Neuronal stem cell (in vitro differentiated cells): ENCODE measurements around the gene RIMS4.

Experiments used
- DNase-seq: peaks from one replicate; pipeline ENCODE4 v3.0.0-alpha.2; 2013; ENCODE audit warnings: low spot score
- H2AFZ ChIP-seq: one replicate; pipeline ENCODE4 v1.6.1; 2013; ENCODE audit warnings: mild to moderate bottlenecking, low read length, inconsistent platforms
- H2AK5ac ChIP-seq: 2 replicates; pipeline ENCODE4 v1.6.1; 2013; ENCODE audit warnings: low read depth, mild to moderate bottlenecking, inconsistent platforms, low read length, moderate library complexity, mixed read lengths
- H2BK120ac ChIP-seq: 2 replicates; pipeline ENCODE4 v1.6.1; 2013; ENCODE audit warnings: low read depth, mild to moderate bottlenecking, inconsistent platforms, low read length, moderate library complexity, mixed read lengths
- H2BK12ac ChIP-seq: one replicate; pipeline ENCODE4 v1.6.1; 2013; ENCODE audit warnings: low read length, inconsistent platforms
- H2BK15ac ChIP-seq: 2 replicates; pipeline ENCODE4 v1.6.1; 2013; ENCODE audit warnings: mild to moderate bottlenecking, low read length, inconsistent platforms, mixed read lengths
- H2BK5ac ChIP-seq: one replicate; pipeline ENCODE4 v1.6.1; 2013; ENCODE audit warnings: inconsistent platforms, mild to moderate bottlenecking, low read length, moderate library complexity
- H3K14ac ChIP-seq: one replicate; pipeline ENCODE4 v1.6.1; 2013; ENCODE audit warnings: low read length, inconsistent platforms
- H3K18ac ChIP-seq: 2 replicates; pipeline ENCODE4 v1.6.1; 2013; ENCODE audit warnings: low read length, inconsistent platforms
- H3K23ac ChIP-seq: 2 replicates; pipeline ENCODE4 v1.6.1; 2013; ENCODE audit warnings: low read depth, mild to moderate bottlenecking, mixed read lengths, low read length, inconsistent platforms; ENCODE audit not compliant: poor library complexity
- H3K27ac ChIP-seq: replicated peaks from 3 replicates; pipeline ENCODE4 v1.5.1; 2013; ENCODE audit warnings: low read length, inconsistent platforms
- H3K27me3 ChIP-seq, 3 experiments: 2 replicates each; pipeline ENCODE4 v1.6.1; 2013; ENCODE audit warnings: low read length in 3 of 3, mild to moderate bottlenecking in 2 of 3, inconsistent platforms in 1 of 3, low read depth in 1 of 3, mixed read lengths in 1 of 3, moderate library complexity in 1 of 3; ENCODE audit not compliant: control insufficient read depth in 3 of 3, insufficient read depth in 3 of 3
- H3K36me3 ChIP-seq, 2 donors: replicated peaks in 1 of 2; 2 replicates each; pipeline ENCODE4 v1.6.1; 2013; ENCODE audit warnings: low read length in 2 of 2; ENCODE audit not compliant: control insufficient read depth in 2 of 2, insufficient read depth in 2 of 2
- H3K4ac ChIP-seq: 2 replicates; pipeline ENCODE4 v1.6.1; 2013; ENCODE audit warnings: inconsistent platforms, mild to moderate bottlenecking, low read length, moderate library complexity
- H3K4me1 ChIP-seq, 2 donors: 1 replicate in 1 of 2; 2 replicates in 1 of 2; pipeline ENCODE4 v1.6.1; 2013; ENCODE audit warnings: low read length in 2 of 2, low read depth in 1 of 2; ENCODE audit not compliant: control insufficient read depth in 2 of 2, insufficient read depth in 1 of 2
- H3K4me2 ChIP-seq: one replicate; pipeline ENCODE4 v1.6.1; 2013; ENCODE audit warnings: mild to moderate bottlenecking, low read length, inconsistent platforms; ENCODE audit not compliant: insufficient read depth, poor library complexity, severe bottlenecking
- H3K4me3 ChIP-seq, 2 donors: 2 replicates each; pipeline ENCODE4 v1.5.1; 2013; ENCODE audit warnings: low read length in 2 of 2, mild to moderate bottlenecking in 2 of 2, inconsistent platforms in 1 of 2, moderate library complexity in 1 of 2
- H3K79me1 ChIP-seq: one replicate; pipeline ENCODE4 v1.6.1; 2013; ENCODE audit warnings: low read depth, mild to moderate bottlenecking, inconsistent platforms, low read length, moderate library complexity
- H3K9ac ChIP-seq: one replicate; pipeline ENCODE4 v1.6.1; 2013; ENCODE audit warnings: mild to moderate bottlenecking, low read depth, low read length, inconsistent platforms; ENCODE audit not compliant: poor library complexity
- H3K9me3 ChIP-seq, 2 donors: replicated peaks in 1 of 2; 2 replicates each; pipeline versions ENCODE3 to v1.6.1; 2013; ENCODE audit warnings: low read length in 2 of 2, mild to moderate bottlenecking in 2 of 2, inconsistent platforms in 1 of 2, low read depth in 1 of 2, mixed read lengths in 1 of 2, moderate library complexity in 1 of 2; ENCODE audit not compliant: control insufficient read depth in 2 of 2, insufficient read depth in 1 of 2
- H4K8ac ChIP-seq: one replicate; pipeline ENCODE4 v1.6.1; 2013; ENCODE audit warnings: low read depth, mild to moderate bottlenecking, inconsistent platforms, low read length, moderate library complexity
- H4K91ac ChIP-seq: one replicate; pipeline ENCODE4 v1.6.1; 2013; ENCODE audit warnings: low read length, low read depth, mild to moderate bottlenecking, inconsistent platforms; ENCODE audit not compliant: poor library complexity
- WGBS, 2 donors: extraction: QIAGEN DNeasy Blood & Tissue Kit; methylation state at CpG; one replicate each; pipeline ENCODE4 v1.1.7; 2013; ENCODE audit warnings: missing lambda C conversion rate in 2 of 2, mixed read lengths in 1 of 2; ENCODE audit not compliant: insufficient read length in 2 of 2, insufficient replicate concordance in 1 of 2; ENCODE audit errors: extremely low coverage in 2 of 2; 5-methylcytosine and 5-hydroxymethylcytosine counted together

RIMS4 gene

DNA sequence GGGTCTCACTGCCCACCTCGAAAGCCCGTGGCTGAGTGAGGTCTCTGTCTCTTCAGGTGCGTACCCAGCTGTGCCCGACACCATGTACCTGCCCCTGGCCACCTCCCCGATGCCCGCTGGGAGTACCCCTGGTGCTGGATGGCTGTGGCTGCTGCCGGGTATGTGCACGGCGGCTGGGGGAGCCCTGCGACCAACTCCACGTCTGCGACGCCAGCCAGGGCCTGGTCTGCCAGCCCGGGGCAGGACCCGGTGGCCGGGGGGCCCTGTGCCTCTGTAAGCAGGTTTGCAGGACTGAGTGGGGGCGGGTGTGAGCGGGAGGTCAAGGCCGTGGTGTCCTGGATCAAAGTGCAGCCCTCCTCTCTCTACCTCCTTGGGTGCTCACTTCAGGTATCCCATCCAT, 90.5 kb downstream of the RIMS4 start:
- H3K4me1 ChIP-seq: peaks cover 0 to 4% of the 10 kb centered on the region in 2 donors
- no peak overlapping the region for H3K4me2 ChIP-seq
- H3K79me1 ChIP-seq: no peaks in the 10 kb centered on the region
- no peak overlapping the region for H2BK120ac ChIP-seq
- no CpG with 5 or more reads among the region's 19 CpGs for WGBS, 2 donors
- H2BK5ac ChIP-seq: no peak overlapping the region
- no peak overlapping the region for H3K4me3 ChIP-seq
- no peak overlapping the region for H2AFZ ChIP-seq
- H3K9me3 ChIP-seq: no peaks in the 10 kb centered on the region
- DNase-seq: no peak
- no peaks in the 10 kb centered on the region for H3K36me3 ChIP-seq
- H3K9ac ChIP-seq: no peak overlapping the region
- H4K8ac ChIP-seq: no peak overlapping the region
- H3K18ac ChIP-seq: no peak overlapping the region
- no peak overlapping the region for H3K27ac ChIP-seq
- H3K27me3 ChIP-seq: peaks cover 0 to 8% (median 0%) of the 10 kb centered on the region in 3 experiments
- H4K91ac ChIP-seq: no peak overlapping the region
- H3K4ac ChIP-seq: no peak overlapping the region
- peak overlapping the region; percentile 87 for H3K14ac ChIP-seq
- no peak overlapping the region for H2BK12ac ChIP-seq
- H2BK15ac ChIP-seq: no peak overlapping the region
- no peak overlapping the region for H3K23ac ChIP-seq
- H2AK5ac ChIP-seq: no peak overlapping the region

DNA sequence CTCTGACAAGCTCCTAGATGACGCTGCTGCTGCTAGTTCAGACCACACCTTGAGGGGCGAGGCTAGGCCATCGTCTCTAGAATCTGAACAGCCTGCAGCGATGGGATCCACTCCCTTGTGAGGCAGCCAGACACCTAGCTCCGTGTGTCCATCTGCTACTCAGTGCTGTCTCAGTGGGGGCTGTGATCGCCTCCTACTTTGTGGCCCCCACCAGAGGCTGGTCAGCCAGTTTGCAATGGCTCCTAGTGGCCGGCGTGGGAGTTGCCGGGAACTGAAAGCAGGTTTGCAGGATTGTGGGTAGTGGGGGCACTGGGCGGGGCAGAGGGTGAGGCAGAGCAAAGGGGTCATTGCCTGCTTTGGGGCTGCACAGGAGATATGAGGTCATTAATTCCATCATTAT, 92.4 kb downstream of the RIMS4 start:
- no peak for DNase-seq
- H4K8ac ChIP-seq: no peak overlapping the region
- WGBS, 2 donors: no CpG with 5 or more reads among the region's 10 CpGs
- peak overlapping the region; percentile 41 for H3K18ac ChIP-seq
- H2BK15ac ChIP-seq: no peak overlapping the region
- H3K9me3 ChIP-seq: no peaks in the 10 kb centered on the region
- no peak overlapping the region for H2AK5ac ChIP-seq
- H3K79me1 ChIP-seq: no peaks in the 10 kb centered on the region
- H2BK12ac ChIP-seq: no peak overlapping the region
- no peaks in the 10 kb centered on the region for H3K36me3 ChIP-seq
- H3K14ac ChIP-seq: no peak overlapping the region
- no peak overlapping the region for H2BK120ac ChIP-seq
- H3K27me3 ChIP-seq: peaks cover 0 to 8% (median 0%) of the 10 kb centered on the region in 3 experiments
- H2BK5ac ChIP-seq: no peak overlapping the region
- no peak overlapping the region for H3K4me3 ChIP-seq
- H3K9ac ChIP-seq: peak overlapping the region; percentile 24
- no peak overlapping the region for H2AFZ ChIP-seq
- H3K4me1 ChIP-seq: peaks cover 0 to 4% of the 10 kb centered on the region in 2 donors
- H4K91ac ChIP-seq: no peak overlapping the region
- peak overlapping the region; percentile 11 for H3K23ac ChIP-seq
- no peak overlapping the region for H3K4me2 ChIP-seq
- H3K4ac ChIP-seq: no peak overlapping the region
- no peak overlapping the region for H3K27ac ChIP-seq

DNA sequence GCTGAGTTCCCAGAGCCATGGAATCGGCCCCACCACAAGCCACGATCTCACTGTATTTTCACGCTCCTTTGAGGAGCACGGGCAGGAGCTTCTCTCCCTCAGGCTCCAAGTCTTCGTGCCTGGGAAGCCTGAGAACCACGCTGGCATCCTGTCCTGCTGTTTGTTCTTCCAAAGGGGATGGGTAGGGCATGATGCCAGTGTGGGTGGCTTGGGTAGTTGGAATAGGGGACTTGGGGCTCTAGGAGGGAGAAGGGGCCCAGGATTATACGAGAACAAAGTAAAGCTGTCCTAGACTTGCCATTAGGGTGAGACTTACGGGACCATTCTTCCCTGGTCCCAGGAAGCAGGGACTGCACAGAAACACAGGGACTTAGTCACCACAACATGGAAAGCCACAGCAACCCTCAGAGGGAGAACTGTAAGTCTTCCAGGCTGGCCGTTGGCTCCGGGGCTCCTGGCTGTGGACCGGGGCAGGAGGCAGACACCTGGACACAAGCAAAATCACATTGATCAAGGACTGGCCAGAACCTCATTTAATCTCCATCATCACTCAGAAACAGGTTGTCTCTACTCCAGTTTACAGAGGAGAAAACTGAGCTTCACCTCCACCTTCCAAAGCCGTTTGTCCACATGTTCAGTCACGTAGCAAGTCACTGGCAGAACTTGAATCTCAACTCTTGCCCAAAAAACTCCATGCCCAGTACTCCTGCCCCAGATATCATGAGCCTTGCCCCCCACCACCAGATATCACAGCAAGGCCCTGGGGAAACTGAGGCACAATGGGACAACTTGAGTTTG, 93.8 kb downstream of the RIMS4 start:
- no peak overlapping the region for H2BK5ac ChIP-seq
- no peak for DNase-seq
- no peak overlapping the region for H2BK15ac ChIP-seq
- H2AFZ ChIP-seq: no peak overlapping the region
- peak overlapping the region; percentile 18 for H2AK5ac ChIP-seq
- WGBS, 2 donors: no CpG with 5 or more reads among the region's 13 CpGs
- H3K27me3 ChIP-seq: peaks cover 0 to 8% (median 0%) of the 10 kb centered on the region in 3 experiments
- no peak overlapping the region for H3K14ac ChIP-seq
- H3K79me1 ChIP-seq: no peaks in the 10 kb centered on the region
- no peak overlapping the region for H2BK120ac ChIP-seq
- H4K91ac ChIP-seq: no peak overlapping the region
- H3K36me3 ChIP-seq: no peaks in the 10 kb centered on the region
- no peak overlapping the region for H3K27ac ChIP-seq
- H3K4me2 ChIP-seq: no peak overlapping the region
- H3K4ac ChIP-seq: no peak overlapping the region
- H3K18ac ChIP-seq: peak overlapping the region; percentile 44
- H3K23ac ChIP-seq: no peak overlapping the region
- H3K9ac ChIP-seq: no peak overlapping the region
- H3K9me3 ChIP-seq: no peaks in the 10 kb centered on the region
- H2BK12ac ChIP-seq: no peak overlapping the region
- peaks cover 0 to 4% of the 10 kb centered on the region in 2 donors for H3K4me1 ChIP-seq
- H4K8ac ChIP-seq: no peak overlapping the region
- H3K4me3 ChIP-seq: no peak overlapping the region

DNA sequence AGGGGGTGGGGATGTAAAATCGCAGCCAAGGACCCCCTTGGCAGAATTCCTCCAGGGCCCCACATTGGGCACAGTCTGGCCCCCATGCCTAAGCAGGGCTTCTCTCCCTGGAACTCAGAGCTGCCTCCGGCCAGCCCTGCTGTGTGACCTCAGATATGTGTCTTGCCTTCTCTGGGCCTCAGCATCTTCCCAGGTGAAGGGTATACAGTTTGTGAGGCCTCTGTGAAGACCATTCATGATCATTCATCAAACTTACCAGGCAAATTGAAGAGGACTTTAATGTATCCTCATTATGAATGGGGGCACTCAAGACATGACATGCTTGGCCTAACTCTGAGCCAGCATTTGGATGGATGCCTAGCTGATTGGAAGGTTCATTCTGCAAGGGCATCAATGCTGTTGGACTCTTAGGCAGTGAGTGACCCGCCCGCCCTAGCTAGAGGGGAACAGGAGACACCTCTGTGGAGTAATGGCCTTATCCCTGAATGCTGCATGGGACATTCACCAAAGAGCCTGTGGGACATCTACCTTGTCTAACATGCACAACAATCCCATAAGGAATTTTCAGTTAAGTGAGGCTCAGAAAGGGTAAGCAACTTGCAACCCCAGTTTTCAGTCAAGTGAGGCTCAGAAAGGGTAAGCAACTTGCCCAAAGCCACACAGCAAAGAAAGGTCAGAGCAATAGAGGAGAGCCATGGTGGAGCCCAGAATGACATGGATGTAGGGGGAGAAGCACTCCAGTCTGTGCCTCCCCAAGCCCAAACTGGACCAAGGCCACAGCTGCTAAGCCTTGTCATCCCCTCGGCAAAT, 94.6 kb downstream of the RIMS4 start:
- no peak for DNase-seq
- no peak overlapping the region for H3K18ac ChIP-seq
- no peak overlapping the region for H4K91ac ChIP-seq
- no peak overlapping the region for H2BK120ac ChIP-seq
- H3K79me1 ChIP-seq: no peaks in the 10 kb centered on the region
- H3K4me2 ChIP-seq: no peak overlapping the region
- H3K4me1 ChIP-seq: peaks cover 0 to 3% of the 10 kb centered on the region in 2 donors
- H3K14ac ChIP-seq: no peak overlapping the region
- no peaks in the 10 kb centered on the region for H3K36me3 ChIP-seq
- H2AK5ac ChIP-seq: no peak overlapping the region
- H3K4ac ChIP-seq: no peak overlapping the region
- no peak overlapping the region for H3K4me3 ChIP-seq
- peaks cover 0 to 8% (median 0%) of the 10 kb centered on the region in 3 experiments for H3K27me3 ChIP-seq
- no peak overlapping the region for H2AFZ ChIP-seq
- H3K27ac ChIP-seq: no peak overlapping the region
- no peaks in the 10 kb centered on the region for H3K9me3 ChIP-seq
- no peak overlapping the region for H3K9ac ChIP-seq
- no peak overlapping the region for H2BK5ac ChIP-seq
- H2BK12ac ChIP-seq: no peak overlapping the region
- H4K8ac ChIP-seq: no peak overlapping the region
- H3K23ac ChIP-seq: no peak overlapping the region
- WGBS, 2 donors: no CpG with 5 or more reads among the region's 5 CpGs
- no peak overlapping the region for H2BK15ac ChIP-seq
